Measurements from ENCODE around the gene HBD.

DNA sequence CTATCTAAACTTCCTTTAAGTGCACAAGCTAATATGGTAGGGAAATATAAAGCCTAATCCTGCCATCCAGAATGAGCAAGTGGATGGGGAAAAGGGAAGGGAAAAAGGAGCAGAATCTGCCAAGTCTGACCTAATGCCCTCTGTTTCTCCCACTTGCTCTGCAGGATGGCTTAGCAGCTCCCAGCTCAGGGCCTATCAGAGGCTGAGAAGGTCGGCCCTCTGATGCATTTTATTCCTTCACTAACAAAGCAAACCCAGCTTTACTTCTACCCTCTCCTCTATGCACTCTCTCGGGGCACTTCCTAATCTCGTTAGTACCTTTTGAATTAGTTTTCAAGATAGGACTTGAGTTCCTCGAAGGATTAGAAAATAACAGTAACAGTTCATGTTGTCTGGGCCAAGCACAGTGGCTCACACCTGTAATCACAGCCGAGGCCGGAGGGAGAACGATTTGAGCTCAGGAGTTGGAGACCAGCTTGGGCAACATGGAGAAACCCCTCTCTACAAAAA lies 23.9 kb downstream of the HBD start:
- TF ChIP-seq, protein P1, sequence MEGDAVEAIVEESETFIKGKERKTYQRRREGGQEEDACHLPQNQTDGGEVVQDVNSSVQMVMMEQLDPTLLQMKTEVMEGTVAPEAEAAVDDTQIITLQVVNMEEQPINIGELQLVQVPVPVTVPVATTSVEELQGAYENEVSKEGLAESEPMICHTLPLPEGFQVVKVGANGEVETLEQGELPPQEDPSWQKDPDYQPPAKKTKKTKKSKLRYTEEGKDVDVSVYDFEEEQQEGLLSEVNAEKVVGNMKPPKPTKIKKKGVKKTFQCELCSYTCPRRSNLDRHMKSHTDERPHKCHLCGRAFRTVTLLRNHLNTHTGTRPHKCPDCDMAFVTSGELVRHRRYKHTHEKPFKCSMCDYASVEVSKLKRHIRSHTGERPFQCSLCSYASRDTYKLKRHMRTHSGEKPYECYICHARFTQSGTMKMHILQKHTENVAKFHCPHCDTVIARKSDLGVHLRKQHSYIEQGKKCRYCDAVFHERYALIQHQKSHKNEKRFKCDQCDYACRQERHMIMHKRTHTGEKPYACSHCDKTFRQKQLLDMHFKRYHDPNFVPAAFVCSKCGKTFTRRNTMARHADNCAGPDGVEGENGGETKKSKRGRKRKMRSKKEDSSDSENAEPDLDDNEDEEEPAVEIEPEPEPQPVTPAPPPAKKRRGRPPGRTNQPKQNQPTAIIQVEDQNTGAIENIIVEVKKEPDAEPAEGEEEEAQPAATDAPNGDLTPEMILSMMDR (IDR thresholded peaks at IDR 0.05): no peak
- TF ChIP-seq POLR2AphosphoS5 (IDR thresholded peaks at IDR 0.05): no peak
- no peak for TF ChIP-seq POLR2A (IDR thresholded peaks at IDR 0.05; ENCODE audit: low read depth)
- TF ChIP-seq EP300 (IDR thresholded peaks at IDR 0.05): no peak
